Ishikawa (cell line): ENCODE results near the gene PRR16.

Experiments used
- CEBPB ChIP-seq: IDR thresholded peaks from 2 replicates; pipeline ENCODE4 v1.6.1; 2012
- CREB1 ChIP-seq: IDR thresholded peaks from 2 replicates; pipeline ENCODE4 v1.6.1; 2012; ENCODE audit warnings: low read depth
- EGR1 ChIP-seq: IDR thresholded peaks from 2 replicates; pipeline ENCODE4 v1.6.1; 2012
- EP300 ChIP-seq: IDR thresholded peaks from 2 replicates; pipeline ENCODE4 v1.6.1; 2012; ENCODE audit warnings: borderline replicate concordance
- FOXM1 ChIP-seq: IDR thresholded peaks from 2 replicates; pipeline ENCODE4 v1.6.1; 2012; ENCODE audit warnings: low read depth, borderline replicate concordance
- NFIC ChIP-seq: IDR thresholded peaks from 2 replicates; pipeline ENCODE4 v1.6.1; 2012
- RAD21 ChIP-seq: IDR thresholded peaks from 2 replicates; pipeline ENCODE4 v1.6.1; 2012; ENCODE audit warnings: low read depth
- REST ChIP-seq: IDR thresholded peaks from 2 replicates; pipeline ENCODE4 v1.6.1; 2012; ENCODE audit warnings: low read depth, mild to moderate bottlenecking
- TAF1 ChIP-seq: IDR thresholded peaks from 2 replicates; pipeline ENCODE4 v1.6.1; 2012; ENCODE audit warnings: low read depth, mild to moderate bottlenecking
- TCF12 ChIP-seq: IDR thresholded peaks from 2 replicates; pipeline ENCODE4 v1.6.1; 2012; ENCODE audit warnings: low read depth
- TEAD4 ChIP-seq: IDR thresholded peaks from 2 replicates; pipeline ENCODE4 v1.6.1; 2012
- YY1 ChIP-seq: IDR thresholded peaks from 2 replicates; pipeline ENCODE4 v1.6.1; 2012; ENCODE audit warnings: low read depth
- ZBTB7A ChIP-seq: IDR thresholded peaks from 2 replicates; pipeline ENCODE4 v1.6.1; 2012; ENCODE audit warnings: low read depth
- TF ChIP-seq, protein P1 (sequence below): IDR thresholded peaks from 2 replicates; pipeline ENCODE4 v1.6.1; 2012

PRR16 gene

DNA sequence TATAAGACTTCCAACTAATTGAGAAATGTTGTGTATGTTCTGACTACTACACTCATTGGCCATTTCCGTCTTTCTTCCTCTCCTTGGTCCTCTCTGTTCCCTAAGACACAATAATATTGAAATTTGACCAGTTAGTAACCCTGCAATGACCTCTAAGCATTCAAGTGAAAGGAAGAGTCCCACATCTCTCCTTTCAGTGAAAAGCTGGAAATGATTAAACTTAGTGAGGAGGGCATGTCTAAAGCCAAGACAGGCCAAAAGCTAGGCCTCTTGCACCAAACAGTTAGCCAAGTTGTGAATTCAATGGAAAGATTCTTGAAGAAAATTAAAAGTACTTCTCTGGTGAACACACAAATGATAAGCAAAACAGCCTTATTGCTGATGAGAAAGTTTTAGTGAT is 122.5 kb downstream of the PRR16 start:
- TF ChIP-seq REST (no peak), EGR1 (no peak), ZBTB7A (no peak), TAF1 (no peak), YY1 (no peak), CEBPB (no peak), TEAD4 (no peak), CREB1 (no peak), TCF12 (no peak), NFIC (no peak), FOXM1 (no peak), RAD21 (no peak)

GRCh38 chr5:120591911-120592310 is 127.8 kb downstream of the PRR16 start:
- TF ChIP-seq TAF1 (no peak), EP300 (no peak)

GRCh38 chr5:120599576-120599975 is 135.5 kb downstream of the PRR16 start:
- TF ChIP-seq RAD21 = no peak
- no peak for TF ChIP-seq EGR1
- TF ChIP-seq, protein P1, sequence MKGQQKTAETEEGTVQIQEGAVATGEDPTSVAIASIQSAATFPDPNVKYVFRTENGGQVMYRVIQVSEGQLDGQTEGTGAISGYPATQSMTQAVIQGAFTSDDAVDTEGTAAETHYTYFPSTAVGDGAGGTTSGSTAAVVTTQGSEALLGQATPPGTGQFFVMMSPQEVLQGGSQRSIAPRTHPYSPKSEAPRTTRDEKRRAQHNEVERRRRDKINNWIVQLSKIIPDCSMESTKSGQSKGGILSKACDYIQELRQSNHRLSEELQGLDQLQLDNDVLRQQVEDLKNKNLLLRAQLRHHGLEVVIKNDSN = no peak
- no peak for TF ChIP-seq YY1
- TF ChIP-seq REST = no peak
- TF ChIP-seq CREB1 = no peak
- no peak for TF ChIP-seq CEBPB
- no peak for TF ChIP-seq TCF12
- TF ChIP-seq ZBTB7A = no peak
- TF ChIP-seq TEAD4 = no peak
- TF ChIP-seq EP300 = no peak
- no peak for TF ChIP-seq FOXM1
- no peak for TF ChIP-seq TAF1

- TF ChIP-seq CREB1 (no peak), NFIC (no peak), RAD21 (no peak), ZBTB7A (no peak), CEBPB (no peak), EP300 (no peak), TEAD4 (no peak), REST (no peak), EGR1 (no peak)
- TF ChIP-seq, protein P1 = no peak
Observed at GRCh38 chr5:120600639-120601038, 136.5 kb downstream of the PRR16 start.

DNA sequence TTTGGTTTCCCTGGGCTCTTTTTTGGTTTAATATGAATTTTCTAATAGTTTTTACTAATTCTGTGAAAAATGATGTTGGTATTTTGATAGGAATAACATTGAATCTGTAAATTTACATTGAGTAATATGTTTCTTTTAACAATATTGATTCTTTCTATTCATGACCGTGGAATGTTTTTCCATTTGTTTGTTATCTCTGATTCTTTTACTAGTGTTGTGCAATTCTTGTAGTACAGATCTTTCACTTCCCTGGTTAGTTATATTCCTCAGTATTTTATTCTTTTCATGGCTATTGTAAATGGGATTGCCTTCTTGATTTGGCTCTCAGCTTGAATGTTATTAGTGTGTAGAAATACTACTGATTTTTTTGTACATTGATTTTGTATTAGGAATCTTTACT is 137.9 kb downstream of the PRR16 start:
- TF ChIP-seq YY1 (no peak), CREB1 (no peak), TCF12 (no peak), CEBPB (no peak), FOXM1 (no peak)

GRCh38 chr5:120604884-120605283 is 140.8 kb downstream of the PRR16 start:
- no peak for TF ChIP-seq REST
- 0 out of 2 replicates have a peak, but pooled peaks have one; percentile 30 for TF ChIP-seq TEAD4
